ENCODE measurements around the gene SYNPO2L.
"Not testable (repeated sequence)": the region's sequence is repeated elsewhere in the genome, so short reads cannot be mapped to it uniquely, and the experiment has no call there.

DNA sequence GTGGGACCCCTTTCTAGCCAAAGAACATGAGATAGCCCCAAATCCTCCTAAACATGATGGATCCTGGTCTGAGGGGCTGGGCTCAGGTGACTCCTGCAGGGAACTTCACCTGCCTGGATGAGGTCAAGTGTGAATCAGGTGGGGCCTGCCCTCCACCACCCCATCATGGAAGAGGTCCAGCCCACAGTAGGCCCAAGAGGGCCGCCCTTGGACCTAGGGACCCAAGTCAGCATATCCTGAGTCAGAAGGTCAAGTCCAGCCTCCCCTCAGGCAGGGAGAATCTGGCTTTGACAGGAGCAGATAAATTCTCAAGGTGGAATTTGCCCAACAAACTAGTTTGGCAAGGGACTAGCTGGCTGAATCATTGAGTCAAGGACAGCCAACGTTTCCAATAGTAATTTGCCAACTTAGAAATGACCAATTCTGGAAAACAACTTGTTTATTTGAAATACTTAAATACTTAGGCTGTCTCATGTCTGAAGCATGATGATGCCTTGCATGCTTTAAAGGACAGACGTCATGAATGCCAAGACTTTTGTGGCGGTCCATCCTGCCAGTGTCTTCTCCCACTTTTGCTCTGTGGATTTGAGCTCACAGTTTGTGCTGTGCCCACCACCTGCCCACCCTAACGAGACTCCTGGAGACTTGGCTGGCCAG is 10.5 kb upstream of the SYNPO2L start:
- TF ChIP-seq, protein P1, sequence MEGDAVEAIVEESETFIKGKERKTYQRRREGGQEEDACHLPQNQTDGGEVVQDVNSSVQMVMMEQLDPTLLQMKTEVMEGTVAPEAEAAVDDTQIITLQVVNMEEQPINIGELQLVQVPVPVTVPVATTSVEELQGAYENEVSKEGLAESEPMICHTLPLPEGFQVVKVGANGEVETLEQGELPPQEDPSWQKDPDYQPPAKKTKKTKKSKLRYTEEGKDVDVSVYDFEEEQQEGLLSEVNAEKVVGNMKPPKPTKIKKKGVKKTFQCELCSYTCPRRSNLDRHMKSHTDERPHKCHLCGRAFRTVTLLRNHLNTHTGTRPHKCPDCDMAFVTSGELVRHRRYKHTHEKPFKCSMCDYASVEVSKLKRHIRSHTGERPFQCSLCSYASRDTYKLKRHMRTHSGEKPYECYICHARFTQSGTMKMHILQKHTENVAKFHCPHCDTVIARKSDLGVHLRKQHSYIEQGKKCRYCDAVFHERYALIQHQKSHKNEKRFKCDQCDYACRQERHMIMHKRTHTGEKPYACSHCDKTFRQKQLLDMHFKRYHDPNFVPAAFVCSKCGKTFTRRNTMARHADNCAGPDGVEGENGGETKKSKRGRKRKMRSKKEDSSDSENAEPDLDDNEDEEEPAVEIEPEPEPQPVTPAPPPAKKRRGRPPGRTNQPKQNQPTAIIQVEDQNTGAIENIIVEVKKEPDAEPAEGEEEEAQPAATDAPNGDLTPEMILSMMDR (IDR thresholded peaks at IDR 0.05), result not testable (repeated sequence)
- not testable (repeated sequence) for TF ChIP-seq POLR2A, EP300 (IDR thresholded peaks at IDR 0.05)

All from gastroesophageal sphincter (tissue), 3 donors.